ENCODE data around the gene INPP5D.
"Not testable (repeated sequence)": the region's sequence is repeated elsewhere in the genome, so short reads cannot be mapped to it uniquely, and the experiment has no call there.

INPP5D gene

DNA sequence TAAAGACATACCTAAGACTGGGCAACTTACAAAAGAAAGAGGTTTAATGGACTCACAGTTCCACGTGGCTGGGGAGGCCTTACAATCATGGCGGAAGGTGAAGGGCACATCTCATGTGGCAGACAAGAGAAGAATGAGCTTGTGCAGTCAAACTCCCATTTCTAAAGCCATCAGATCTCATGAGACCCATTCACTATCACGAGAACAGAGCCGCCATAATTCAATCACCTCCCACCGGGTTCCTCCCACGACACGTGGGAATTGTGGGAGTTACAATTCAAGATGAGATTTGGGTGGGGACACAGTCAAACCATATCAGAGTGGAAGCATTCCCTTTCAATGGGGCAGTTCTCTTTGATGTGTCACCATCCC lies 39.7 kb downstream of the INPP5D start:
- DNase-seq: not testable (repeated sequence)

DNA sequence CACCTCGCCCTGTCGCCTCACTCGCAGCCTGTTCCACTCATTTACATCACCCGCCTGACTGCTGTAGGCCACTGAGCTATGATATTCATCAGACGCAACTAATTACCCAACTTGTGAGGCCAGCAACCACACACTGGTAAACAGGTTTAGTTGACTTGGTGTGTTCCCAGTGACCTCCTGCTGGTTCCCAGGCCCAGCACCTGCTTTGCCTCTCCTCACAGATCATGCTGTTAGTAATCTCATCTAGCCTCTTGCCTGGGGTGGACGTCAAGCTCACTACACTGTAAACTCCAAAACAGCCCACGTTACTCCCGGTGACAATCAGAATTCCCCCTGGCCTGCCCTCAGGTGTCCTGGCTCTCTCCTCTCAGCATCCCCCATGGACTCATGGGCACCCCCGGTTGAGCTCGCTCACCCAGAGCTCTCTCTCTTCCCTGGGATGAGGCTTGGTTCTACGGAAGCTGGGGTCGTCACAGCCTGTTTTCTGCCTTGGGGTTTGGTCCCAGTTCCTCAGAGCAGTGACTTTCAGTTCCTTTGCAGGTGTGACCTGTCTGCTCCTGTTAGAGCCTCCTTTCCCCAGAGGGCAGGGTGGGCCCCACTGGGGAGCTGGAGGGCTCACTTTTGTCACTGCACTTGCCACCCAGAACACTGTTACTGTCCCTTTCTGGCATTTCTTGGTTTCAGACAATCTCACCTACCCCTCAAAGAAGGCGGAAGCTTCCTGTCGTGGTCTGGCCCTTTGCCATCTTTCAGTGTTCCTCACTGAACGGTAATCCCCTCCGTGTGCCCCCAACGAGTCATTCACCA lies 40.3 kb downstream of the INPP5D start:
- DNase-seq: no peak

DNA sequence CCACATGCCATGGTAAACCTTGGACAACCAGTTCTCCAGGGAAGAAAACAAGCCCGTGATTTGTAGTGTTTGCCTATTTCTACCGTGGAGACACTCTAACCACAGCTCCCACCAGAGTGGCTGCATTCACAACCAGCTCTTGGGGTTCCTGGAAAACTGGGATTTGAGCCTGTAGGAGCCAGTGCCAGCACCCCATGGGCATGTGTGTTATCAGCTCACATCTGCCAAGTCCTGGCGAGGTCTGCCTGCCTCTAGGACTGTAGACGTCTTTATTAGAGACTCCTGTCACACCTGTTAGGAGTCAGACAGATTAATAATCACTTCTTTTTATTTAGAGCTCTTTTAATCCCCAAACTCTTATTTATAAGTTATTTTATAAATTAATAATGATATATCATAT lies 41.0 kb downstream of the INPP5D start:
- no peak for DNase-seq

DNA sequence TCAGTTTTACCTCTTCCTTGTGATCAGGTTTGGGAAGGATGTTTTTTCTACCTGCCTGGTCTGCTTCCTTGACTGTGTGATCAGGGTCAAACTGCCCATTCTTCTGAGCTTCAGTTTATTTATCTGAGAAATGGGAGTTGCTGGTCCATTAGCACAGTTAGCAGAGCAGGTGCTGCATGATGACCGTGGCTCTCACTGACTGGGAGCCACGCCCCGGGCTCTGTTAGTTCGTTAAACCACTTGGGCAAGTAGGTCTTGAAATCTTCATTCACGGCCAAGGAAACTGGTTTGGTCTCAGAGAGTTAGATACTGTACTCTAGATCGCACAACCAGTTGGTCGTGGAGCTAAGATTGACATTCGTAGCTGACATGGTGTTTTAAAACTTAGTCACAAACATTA lies 41.7 kb downstream of the INPP5D start:
- DNase-seq: no peak

DNA sequence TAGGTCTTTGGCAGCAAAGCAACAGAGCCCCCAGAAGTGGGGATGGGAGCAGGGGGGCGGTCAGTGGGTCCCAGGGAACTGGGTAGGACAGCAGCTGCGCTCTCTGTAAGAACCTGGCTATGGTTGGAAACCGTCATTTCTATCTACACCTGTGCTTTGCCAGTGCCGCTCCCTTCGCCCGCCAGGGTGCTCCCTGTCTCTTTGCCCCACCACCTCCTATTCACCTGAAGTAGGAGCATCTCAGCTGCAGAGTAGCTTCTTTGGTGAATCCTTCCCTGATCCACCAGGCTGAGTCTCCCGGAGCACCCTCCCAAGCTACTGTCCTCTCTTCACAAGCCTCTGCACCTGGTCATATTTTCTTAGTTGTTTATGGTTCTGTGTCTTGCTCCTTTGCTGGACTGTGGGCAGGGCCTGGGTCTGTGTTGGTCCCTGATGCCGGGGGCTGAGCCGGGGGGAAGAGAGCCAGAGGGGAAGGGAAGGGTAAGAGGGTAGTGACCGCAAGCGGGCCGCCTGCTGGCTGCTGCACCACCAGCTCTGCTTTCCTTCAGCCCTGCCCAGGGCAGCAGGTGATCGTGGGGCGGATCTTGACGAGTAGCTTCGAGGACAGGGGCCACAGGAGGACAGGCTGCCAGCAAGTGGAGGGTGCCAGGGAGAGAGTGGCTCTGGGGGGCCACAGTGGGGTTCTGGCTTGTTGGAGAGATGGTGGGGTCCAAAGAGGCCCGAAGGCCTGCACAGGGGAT lies 45.2 kb downstream of the INPP5D start:
- DNase-seq: no peak

DNA sequence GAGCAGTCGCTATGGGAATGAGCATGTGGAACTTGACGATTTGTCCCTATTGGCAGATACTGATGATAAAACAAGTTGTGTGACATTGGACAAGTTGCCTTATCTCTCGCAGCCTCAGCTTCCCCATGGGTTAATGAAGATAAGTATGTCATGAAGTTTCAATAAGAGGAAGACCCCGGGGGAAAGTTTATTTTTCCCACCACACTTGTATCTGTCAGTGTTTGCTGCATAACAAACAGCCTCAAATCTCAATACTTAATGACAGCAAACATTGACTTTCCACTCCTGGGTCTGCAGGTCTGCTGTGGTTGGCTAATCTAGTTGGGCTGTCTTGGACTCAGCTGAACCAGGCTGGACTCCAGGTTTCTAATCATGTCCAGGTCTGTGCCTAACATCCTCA lies 45.8 kb downstream of the INPP5D start:
- DNase-seq: no peak

DNA sequence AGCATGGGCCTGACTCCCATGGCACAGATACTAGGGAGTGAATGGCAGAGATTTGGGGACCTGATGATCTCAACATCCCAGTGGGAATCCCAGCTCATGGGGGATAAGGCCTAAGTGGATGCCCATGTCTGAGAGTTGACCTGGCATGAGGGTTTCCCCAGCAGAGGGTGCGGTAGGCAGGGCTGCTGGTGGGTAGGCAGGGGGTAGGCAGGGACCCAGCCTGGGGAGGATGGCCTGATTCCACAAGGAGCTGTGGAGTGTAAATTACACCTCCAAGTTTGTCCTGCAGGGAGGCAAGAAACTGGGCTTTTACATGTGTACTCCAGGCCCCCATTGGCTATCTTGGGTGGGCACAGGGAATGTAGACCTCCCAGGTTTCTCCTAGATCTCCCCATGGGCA lies 46.9 kb downstream of the INPP5D start:
- DNase-seq: no peak

DNA sequence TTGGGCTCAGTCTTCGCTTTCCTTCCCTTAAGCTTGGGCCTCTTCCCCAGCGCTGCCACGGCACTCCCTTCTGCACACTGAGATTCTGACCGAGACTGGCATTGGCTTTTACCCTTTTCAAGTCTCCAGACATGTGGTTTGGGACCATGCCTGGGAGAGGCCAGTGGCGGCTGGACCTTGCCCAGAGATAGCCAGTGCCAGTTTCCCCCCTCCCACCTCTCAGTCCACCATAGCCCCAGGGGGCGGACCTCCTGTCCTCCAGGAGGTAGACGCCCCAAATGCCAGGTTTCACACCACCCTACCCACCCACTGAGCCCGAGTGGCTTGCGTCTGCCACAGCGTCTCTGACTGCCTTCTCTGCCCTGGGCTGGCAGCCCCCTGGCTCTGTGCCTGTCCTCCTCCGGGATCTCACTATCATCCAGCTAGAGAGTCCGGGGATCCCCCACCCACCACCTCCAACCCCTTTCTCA lies 47.7 kb downstream of the INPP5D start:
- DNase-seq: no peak

DNA sequence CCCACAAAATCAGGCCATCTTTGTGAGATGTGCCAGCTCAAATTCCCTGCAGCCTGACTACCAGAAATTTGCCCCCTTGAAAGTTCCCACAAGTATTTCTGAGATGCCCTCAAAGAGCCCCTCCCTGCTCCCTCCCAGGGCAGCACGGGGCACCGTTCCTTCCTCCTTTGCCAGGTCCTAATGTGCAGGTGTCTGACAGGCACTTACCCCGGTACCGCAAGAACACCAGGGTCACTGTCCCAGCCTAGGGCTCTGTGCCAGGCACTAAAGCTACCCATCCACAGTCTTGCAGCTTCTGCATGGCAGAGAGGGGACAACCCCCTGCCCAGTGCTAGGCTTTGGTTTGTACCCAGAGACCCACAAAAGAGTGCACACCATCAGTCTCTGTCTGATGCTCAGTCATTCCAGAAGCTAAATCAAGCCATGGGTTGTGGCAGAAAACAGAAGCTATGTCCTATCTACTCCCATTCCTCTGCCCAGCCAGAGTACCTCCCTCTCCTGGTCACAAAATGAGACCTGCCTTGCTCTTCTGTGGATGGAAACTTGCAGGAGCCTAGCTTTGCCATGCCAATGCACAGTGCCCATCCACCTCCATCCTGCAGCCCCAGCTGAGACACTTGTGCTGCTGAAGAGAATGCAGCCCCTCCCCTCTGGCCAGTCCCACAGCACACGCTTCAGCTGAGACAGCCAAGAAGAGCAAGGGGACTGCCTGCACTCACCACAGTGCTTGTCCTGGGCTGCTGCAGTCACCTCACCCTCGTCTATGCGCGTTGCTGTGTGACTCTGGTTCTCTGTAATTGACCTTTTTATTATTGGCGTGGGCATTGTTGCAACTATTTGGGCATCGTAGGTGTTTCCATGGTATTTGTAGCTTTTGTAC lies 48.7 kb downstream of the INPP5D start:
- no peak for DNase-seq

DNA sequence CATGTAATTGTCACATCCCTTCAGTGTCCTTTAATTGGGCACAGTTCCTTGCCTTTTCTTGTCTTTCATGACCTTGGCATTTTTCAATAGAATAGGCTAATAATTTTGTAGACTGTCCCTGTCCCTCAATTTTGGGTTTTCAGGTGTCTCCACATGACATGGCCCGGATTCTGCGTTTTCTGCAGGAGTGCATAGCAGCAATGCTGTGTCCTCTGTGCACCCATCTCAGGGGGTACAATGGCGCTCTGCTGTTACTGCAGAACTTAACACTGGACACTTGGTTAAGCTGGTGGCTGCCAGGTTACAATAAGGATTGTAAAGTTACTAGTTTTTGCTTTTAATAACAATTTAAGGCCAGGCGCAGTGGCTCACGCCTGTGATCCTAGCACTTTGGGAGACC lies 51.3 kb downstream of the INPP5D start:
- DNase-seq: no peak

DNA sequence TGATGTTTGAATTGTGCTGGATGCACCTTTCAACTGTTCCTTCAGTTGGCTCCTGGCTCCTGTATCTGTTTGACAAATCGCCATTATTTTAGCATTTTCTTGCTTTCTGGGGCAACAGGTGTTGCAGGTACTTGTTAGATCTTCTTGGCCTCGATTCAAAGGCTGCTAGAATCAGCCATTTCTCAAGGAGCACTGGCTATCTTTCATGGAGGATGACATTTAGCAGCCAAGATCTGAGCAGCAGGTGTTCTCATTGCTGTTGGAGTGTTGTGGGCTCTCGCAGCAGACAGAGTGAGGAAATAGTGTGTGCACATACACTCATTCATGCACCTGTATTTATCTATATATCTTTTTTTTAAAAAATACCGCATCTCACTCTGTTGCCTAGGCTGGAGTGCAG lies 52.2 kb downstream of the INPP5D start:
- no peak for DNase-seq

DNA sequence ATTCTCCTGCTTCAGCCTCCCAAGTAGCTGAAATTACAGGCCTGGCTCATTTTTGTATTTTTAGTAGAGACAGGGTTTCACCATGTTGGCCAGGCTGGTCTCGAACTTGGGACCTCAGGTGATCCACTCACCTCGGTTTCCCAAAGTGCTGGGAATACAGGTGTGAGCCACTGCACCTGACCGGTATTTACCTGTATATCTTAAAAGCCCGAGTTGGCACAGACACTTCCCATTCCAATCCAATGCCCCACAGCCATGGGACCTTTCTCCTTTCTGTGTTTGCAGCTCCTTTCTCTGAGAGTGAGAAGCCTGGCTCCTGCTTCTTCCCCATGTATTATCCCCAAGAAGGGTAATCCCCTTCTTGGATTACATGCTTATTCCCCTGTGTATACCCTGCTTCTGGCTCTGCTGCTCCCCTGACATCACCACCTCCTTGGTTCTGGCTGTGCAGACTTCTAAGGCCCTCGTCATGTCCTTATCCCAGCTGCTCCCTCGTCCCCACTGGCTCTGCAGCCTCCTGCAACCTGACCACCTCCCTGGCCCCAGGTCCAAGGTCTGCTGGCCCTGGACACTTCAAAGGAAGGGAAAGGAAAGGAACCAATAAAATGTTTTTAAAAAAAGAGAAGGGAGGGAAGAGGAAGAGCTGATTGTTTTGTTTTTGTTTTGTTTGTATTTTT lies 52.8 kb downstream of the INPP5D start:
- no peak for DNase-seq

DNA sequence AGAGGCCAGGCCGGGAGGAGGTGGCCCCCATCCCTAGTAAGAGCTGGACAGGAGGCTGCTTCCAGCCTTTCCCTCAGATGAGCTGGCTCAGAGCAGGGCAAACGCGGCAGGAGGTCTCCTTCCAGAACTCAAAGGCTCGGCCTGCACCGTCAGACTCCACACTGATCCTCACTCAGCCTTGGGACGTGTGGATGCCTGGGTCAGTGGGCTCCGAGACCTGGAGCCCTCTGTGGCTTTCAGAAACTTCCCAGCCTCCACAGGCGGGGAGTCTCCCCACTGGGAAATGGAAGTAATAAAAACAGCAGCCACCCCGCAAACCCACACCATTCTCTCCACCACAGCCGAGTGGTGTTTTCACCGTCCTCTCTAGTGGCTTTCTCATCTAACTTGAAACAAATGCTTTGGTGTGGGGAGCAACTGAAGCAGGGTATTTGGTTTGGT lies 54.3 kb downstream of the INPP5D start:
- no peak for DNase-seq

DNA sequence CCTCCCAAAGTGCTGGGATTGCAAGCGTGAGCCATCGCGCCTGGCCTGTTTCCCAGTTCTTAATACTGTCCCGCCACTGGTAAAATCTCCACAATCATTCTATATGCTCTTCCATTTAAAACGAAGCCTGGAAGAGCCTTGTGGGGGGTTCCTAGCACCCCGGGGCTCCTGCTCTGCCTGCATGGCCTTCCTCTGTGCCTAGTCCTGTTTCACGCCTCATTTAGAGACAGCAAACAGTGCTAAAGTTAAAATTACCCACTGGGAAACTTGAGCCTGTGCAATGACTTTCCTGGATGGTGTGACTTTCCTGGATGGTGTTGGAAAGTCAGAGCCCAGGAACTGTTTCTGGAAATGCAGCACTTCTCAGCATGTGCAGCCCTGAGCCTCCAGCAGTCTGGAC lies 55.0 kb downstream of the INPP5D start:
- DNase-seq: no peak

DNA sequence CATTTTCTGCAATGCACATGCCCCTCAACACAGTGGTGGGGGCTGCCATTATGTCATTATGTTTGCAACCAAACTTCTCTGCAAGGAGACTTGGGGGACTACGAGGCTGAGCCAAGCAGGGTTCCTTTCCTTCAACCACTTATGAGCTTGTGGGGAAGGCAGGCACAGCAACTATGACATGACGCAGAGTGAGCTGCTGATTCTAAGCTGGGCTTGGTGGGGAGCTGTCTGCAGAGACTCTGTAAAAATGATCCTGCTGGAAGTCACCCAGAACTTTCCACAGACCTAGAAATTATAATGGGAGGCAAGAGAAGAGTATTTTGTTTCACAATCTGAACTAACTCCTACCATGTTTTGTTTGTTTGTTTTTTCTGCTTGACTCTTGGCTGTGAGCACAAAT lies 55.6 kb downstream of the INPP5D start:
- DNase-seq: no peak

DNA sequence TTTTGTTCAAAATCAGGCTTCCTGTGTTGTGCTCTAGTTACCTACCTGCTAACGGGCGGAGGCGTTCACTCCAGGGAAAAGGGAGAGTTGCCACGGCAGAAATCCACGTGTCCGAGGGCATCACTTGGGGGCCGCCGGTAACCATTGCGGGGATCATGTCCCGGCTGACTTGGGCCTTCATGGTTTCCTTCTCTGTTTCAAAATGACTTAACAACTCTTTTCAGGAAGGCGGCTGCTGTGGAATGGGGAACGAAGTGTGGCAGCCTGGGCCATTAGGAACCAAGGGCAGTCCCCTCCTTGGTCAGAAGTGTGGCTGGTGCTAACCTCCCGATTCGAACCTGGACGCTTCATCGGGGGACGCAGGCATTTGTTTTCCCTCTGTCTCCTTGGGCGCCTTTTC lies 56.8 kb downstream of the INPP5D start:
- DNase-seq: no peak

DNA sequence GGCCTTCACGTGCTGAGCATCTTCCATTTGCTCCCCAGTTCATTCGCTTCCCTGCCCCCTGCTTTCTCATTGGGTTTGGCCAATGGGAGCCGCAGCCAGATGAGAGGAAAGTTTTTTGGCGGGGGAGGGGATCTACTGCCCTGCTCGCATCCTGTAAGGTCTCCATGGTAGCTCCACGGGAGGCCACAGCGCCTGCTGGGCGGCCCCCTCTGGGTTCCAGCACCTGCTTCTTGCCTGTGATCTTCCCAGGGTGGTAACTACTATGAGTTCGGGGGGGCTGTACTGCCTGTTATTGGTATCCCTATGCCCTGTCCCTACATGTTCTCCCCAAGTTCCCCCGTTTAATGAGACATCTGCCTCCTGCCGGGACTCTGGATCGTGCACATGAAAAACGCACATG lies 57.2 kb downstream of the INPP5D start:
- DNase-seq: no peak

DNA sequence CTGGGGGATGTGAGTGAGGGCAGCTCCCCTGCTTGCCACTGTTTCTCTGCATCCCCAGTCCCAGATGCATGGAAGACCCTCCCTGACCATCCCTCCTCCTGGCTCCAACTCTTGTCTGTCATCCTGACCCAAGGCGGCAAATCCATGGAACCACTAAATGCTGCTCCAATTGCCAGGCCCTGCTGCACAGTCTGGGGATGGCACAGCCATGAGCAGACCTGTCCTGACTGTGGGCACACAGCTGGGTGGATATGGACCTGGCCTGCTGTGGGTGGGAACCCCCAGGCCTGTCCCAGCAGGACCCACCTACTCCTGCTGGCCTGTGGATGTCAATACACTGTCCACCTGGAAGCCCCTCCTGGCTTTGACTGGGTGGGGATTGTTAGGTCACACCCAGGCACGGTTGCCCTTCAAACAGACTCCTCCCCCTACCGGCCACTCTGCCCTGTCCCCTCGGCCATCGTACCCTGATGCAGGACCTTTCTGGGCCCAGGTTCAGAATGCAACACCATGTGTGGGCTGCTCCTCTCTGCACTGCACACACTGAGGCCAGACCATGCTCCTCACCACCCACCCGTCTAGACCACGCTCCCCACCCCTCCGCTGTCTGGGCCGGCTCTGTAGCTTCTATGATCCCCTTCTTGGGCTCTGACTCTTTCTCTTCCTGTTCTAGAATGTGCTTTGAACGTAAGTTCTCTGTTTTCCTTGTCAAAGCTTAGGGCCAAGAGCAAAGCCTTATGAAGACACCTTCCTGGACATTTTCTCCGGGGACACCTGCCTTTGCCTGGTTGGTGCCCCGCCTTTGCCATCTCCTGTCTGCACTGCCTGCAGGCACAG lies 57.9 kb downstream of the INPP5D start:
- no peak for DNase-seq

DNA sequence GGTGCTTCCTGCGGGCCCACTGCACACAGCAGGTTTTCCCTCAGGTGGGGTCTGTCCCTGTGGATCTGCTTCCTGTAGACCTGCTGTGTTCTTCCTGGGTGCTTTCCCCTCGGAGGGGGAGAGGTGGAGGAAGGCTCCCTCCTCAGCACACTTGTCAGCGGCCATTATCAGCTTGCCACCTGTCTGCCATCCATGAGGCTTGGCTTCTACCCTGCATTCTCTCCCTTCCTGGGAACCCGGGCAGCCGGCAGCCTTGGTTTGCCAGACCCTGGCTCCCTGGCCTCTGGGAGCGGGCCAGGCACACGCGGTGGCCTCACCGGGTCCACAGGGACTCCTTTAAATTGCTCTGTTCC lies 58.5 kb downstream of the INPP5D start:
- no peak for DNase-seq

DNA sequence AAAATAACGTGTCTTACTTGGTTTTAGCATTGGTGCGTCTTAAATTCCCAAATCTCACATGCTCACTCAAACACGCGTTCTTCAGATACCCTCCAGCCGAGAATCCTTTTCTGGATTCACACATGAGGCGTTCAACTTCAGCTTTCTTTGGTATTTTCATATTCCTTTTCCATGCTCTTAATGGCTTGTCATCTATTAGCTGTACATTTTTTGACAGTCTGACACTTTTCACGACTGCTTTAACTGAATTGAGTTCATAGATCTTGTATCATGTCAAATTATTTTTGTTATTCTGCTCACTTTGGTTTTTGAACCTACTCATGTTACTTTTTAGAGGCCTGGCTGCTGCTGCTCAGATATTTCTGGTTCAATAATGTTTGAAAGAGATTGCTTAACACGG lies 59.0 kb downstream of the INPP5D start:
- no peak for DNase-seq

DNA sequence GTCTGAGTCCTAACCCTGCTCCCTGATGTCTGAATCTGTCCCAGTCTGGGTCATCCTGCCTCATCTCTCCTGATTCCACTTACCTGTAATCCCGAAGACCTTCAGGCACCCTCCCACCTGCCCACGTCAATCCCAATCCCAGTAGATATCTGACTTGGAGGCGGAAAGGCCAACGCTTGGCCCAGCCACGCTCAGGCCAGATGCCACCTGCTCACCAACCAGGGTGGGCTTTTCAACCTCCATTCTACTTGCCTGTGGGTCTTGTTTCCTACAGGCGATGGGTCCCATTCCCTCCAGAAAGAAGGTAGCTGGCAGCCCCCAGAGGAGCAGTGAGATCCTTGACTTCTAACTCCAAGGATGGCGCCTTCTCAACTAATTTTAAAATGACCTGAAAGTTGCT lies 59.7 kb downstream of the INPP5D start:
- no peak for DNase-seq

DNA sequence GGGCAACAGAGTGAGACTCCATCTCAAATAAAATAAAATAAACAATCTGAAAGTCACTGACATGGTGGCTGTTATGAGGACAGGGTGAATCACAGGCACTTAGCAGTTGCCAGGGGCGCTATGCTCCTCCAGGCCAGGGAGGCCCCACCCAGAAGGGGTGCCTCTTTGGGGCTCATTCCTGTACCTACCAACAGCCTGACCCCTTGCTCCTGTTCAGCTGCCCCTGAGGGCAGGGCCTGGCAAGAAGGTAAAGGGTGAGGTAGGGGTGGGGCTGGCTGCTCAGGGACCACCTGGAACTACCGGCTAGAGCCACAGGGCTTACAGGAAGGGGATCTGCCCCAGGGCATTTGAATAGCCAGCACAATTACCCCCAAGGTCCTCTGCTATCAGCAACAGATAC lies 60.3 kb downstream of the INPP5D start:
- no peak for DNase-seq
